ENCODE measurements around the gene CA12. TPM values are rescaled to one million over a fixed set of nuclear protein-coding genes. Genes with fewer than 3 reads are reported as not detected.

The CA12 gene
- total RNA-seq, 1 experiment from 2014 or later = 0.97 TPM

DNA sequence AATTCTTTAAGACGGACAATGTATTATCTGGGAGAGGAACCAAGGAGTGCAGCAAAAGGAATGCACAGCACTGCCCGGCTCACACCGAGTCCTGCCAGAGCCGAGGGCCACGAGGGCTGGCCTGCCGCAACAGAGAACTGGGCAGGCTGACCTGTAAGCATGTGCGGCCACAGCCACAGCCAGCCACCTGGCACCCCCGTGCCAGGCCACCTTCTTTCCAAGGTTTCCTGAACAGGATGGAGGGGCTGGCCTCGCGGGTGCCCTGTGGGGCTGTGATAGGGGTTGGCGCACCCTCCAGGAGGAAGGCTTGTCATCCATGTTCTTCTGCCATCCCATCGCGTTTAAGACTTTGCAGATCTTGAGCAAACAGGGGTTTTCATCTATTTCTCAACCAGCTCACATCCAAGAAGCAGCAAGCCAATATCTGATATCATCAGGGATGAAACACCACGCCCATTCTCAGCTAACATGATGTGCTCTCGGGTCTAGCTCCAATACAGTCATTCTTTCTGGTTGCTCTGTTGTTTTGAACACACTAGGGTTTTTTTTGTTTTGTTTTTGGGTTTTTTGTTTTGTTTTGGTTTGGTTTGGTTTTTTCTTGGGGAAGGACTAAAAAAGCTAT is 10.2 kb downstream of the CA12 start:
- no TSS peak for BruUV-seq (replicated peaks)
- H3K27me3 ChIP-seq (replicated peaks; ENCODE audit: insufficient read depth, low read depth, low read length, poor library complexity) = no peaks in the 10 kb centered on the region
- H3K36me3 ChIP-seq (ENCODE audit: insufficient read depth, low read length, poor library complexity, severe bottlenecking) = no peaks in the 10 kb centered on the region
- no peak overlapping the region for H3K27ac ChIP-seq (ENCODE audit: low read depth, low read length, poor library complexity, severe bottlenecking)
- peaks cover 21% of the 10 kb centered on the region for H3K4me1 ChIP-seq (ENCODE audit: insufficient read depth, low read length, poor library complexity, severe bottlenecking)
- DNase-seq (ENCODE audit: low spot score) = no peak
- no peak overlapping the region for H3K4me3 ChIP-seq (ENCODE audit: low read depth, low read length, poor library complexity, severe bottlenecking)
- no peaks in the 10 kb centered on the region for H3K9me3 ChIP-seq (ENCODE audit: low read depth, low read length, poor library complexity, severe bottlenecking)
- TF ChIP-seq EZH2 (IDR thresholded peaks at IDR 0.05; ENCODE audit: borderline replicate concordance, low read depth, low read length, poor library complexity, severe bottlenecking) (no peak), CTCF (conservative IDR thresholded peaks at IDR 0.05; ENCODE audit: low read depth, low read length) (no peak)
- CTCF ChIA-PET = no interaction called here
- POLR2A ChIA-PET (ENCODE audit: low non-redundant PET) = interaction anchor here (0.6 kb wide), 1 partner anchor 55 kb away, joined by 4 read pairs; no protein-coding TSS in a partner anchor
- intact Hi-C loops (cut with micrococcal nuclease; ENCODE audit: unreplicated experiment) = no loop called here

GRCh38 chr15:63370764-63371163 is 10.9 kb downstream of the CA12 start:
- H3K27me3 ChIP-seq (replicated peaks; ENCODE audit: insufficient read depth, low read depth, low read length, poor library complexity) = no peaks in the 10 kb centered on the region
- TF ChIP-seq EZH2 (IDR thresholded peaks at IDR 0.05; ENCODE audit: borderline replicate concordance, low read depth, low read length, poor library complexity, severe bottlenecking) (no peak), CTCF (conservative IDR thresholded peaks at IDR 0.05; ENCODE audit: low read depth, low read length) (no peak)
- H3K4me3 ChIP-seq (ENCODE audit: low read depth, low read length, poor library complexity, severe bottlenecking) = no peak overlapping the region
- peaks cover 21% of the 10 kb centered on the region for H3K4me1 ChIP-seq (ENCODE audit: insufficient read depth, low read length, poor library complexity, severe bottlenecking)
- ChIA-PET CTCF (no interaction called here), POLR2A (ENCODE audit: low non-redundant PET) (no interaction called here)
- intact Hi-C loops (cut with micrococcal nuclease; ENCODE audit: unreplicated experiment) = no loop called here
- H3K9me3 ChIP-seq (ENCODE audit: low read depth, low read length, poor library complexity, severe bottlenecking) = no peaks in the 10 kb centered on the region
- H3K27ac ChIP-seq (ENCODE audit: low read depth, low read length, poor library complexity, severe bottlenecking) = no peak overlapping the region
- no TSS peak for BruUV-seq (replicated peaks)
- no peaks in the 10 kb centered on the region for H3K36me3 ChIP-seq (ENCODE audit: insufficient read depth, low read length, poor library complexity, severe bottlenecking)
- DNase-seq (ENCODE audit: low spot score) = no peak

DNA sequence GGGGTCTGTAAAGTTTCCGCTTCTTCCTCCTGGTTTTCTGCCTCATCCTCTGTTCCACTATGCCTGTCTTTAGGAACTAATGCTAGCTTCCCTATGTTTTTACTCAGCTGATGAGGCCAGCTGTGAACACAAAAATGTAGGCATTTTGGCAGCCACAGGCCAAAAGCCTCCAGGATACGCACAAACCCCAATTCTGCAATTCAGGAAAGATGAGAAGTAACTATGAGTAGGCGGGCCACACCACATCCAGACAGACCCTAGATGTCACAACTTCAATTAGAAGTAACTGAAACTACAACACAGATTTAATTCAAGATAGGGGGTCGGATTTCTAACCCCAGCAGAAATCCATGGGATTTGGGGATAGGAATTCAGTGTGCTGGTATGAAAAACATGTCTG is 11.9 kb downstream of the CA12 start:
- no peak for DNase-seq (ENCODE audit: low spot score)
- Histone ChIP-seq H3K27me3 (replicated peaks; ENCODE audit: insufficient read depth, low read depth, low read length, poor library complexity) (no peaks in the 10 kb centered on the region), H3K9me3 (ENCODE audit: low read depth, low read length, poor library complexity, severe bottlenecking) (no peaks in the 10 kb centered on the region), H3K36me3 (ENCODE audit: insufficient read depth, low read length, poor library complexity, severe bottlenecking) (no peaks in the 10 kb centered on the region), H3K4me1 (ENCODE audit: insufficient read depth, low read length, poor library complexity, severe bottlenecking) (peaks cover 15% of the 10 kb centered on the region), H3K27ac (ENCODE audit: low read depth, low read length, poor library complexity, severe bottlenecking) (no peak overlapping the region), H3K4me3 (ENCODE audit: low read depth, low read length, poor library complexity, severe bottlenecking) (no peak overlapping the region)
- ChIA-PET POLR2A (ENCODE audit: low non-redundant PET) (interaction anchor here (0.5 kb wide), 1 partner anchor 490 kb away, joined by 10 read pairs; no protein-coding TSS in a partner anchor), CTCF (no interaction called here)
- no TSS peak for BruUV-seq (replicated peaks)
- intact Hi-C loops (cut with micrococcal nuclease; ENCODE audit: unreplicated experiment) = no loop called here
- TF ChIP-seq EZH2 (IDR thresholded peaks at IDR 0.05; ENCODE audit: borderline replicate concordance, low read depth, low read length, poor library complexity, severe bottlenecking) = no peak
- TF ChIP-seq CTCF (conservative IDR thresholded peaks at IDR 0.05; ENCODE audit: low read depth, low read length) = no peak

Data from A673 (cell line).